AG04450 (cell line): ENCODE results near the gene METTL24. TPM values are rescaled to one million over a fixed set of nuclear protein-coding genes. Genes with fewer than 3 reads are reported as not detected.

ENCODE experiments used
- CTCF ChIA-PET: fragments of 300-600, 350-600 bp; formaldehyde crosslinking; extraction: SDS; loops from one replicate; lab custom pipeline; 2022; ENCODE audit warnings: antibody characterized with exemption, inconsistent platforms; lab: Charles Lee
- POLR2A ChIA-PET: fragments of 350-600 bp; formaldehyde crosslinking; extraction: SDS; loops from one replicate; lab custom pipeline; 2021; ENCODE audit warnings: antibody characterized with exemption, inconsistent platforms; lab: Yijun Ruan, JAX
- DNase-seq: peaks from one replicate; pipeline ENCODE4 v3.0.0-alpha.2; 2011; ENCODE audit warnings: low read depth, low spot score
- H3K27ac ChIP-seq: one replicate; pipeline ENCODE4 v1.5.1; 2012; ENCODE audit warnings: low read depth, low read length, control low read depth
- H3K27me3 ChIP-seq: one replicate; pipeline ENCODE4 v1.6.0; 2012; ENCODE audit warnings: low read length; ENCODE audit not compliant: control insufficient read depth, insufficient read depth
- H3K4me3 ChIP-seq: 2 replicates; pipeline ENCODE4 v1.5.1; 2011; ENCODE audit warnings: mild to moderate bottlenecking, low read depth, low read length, control low read depth
- H3K9me3 ChIP-seq: 2 replicates; pipeline ENCODE4 v1.5.1; 2012; ENCODE audit warnings: low read length; ENCODE audit not compliant: control insufficient read depth, insufficient read depth
- CTCF ChIP-seq: IDR thresholded peaks from 2 replicates; pipeline ENCODE4 v1.5.1; 2011; ENCODE audit warnings: low read depth, low read length, control low read depth, inconsistent platforms
- polyA plus RNA-seq: library from polyadenylated mRNA; depleted of rRNA; stranded (reverse); fragments of >200 nt; gene quantifications from 2 replicates; pipeline ENCODE4 v1.2.3, GENCODE V29; 2011

METTL24 gene
- polyA plus RNA-seq, 1 experiment, result not detected

- Histone ChIP-seq H3K9me3 (no peaks in the 10 kb centered on the region), H3K27me3 (no peaks in the 10 kb centered on the region), H3K27ac (peak overlapping the region; percentile 11), H3K4me3 (peak overlapping the region; percentile 34; the same call in 1 of the 2 replicates)
- ChIA-PET POLR2A (no interaction called here), CTCF (interaction anchor here (1.0 to 1.5 kb wide), 2 partner anchors 11 to 12 kb away, joined by 3 to 9 read pairs; no protein-coding TSS in a partner anchor)
- DNase-seq, result no peak
- no peak for TF ChIP-seq CTCF
These were observed 28.3 kb downstream of the METTL24 start for GRCh38 chr6:110329714-110330436.

- CTCF ChIA-PET, result interaction anchor here (1.5 kb wide), 1 partner anchor 12 kb away, joined by 9 read pairs; no protein-coding TSS in a partner anchor
- POLR2A ChIA-PET, result interaction anchor here (0.6 kb wide), 1 partner anchor 59 kb away, joined by 4 read pairs; no protein-coding TSS in a partner anchor
- Histone ChIP-seq H3K27ac (peak overlapping the region; percentile 11), H3K9me3 (no peaks in the 10 kb centered on the region), H3K27me3 (no peaks in the 10 kb centered on the region), H3K4me3 (peak overlapping the region; percentile 34; the same call in 1 of the 2 replicates)
- no peak for DNase-seq
- no peak for TF ChIP-seq CTCF
These were observed 28.8 kb downstream of the METTL24 start for GRCh38 chr6:110329348-110329713.

DNA sequence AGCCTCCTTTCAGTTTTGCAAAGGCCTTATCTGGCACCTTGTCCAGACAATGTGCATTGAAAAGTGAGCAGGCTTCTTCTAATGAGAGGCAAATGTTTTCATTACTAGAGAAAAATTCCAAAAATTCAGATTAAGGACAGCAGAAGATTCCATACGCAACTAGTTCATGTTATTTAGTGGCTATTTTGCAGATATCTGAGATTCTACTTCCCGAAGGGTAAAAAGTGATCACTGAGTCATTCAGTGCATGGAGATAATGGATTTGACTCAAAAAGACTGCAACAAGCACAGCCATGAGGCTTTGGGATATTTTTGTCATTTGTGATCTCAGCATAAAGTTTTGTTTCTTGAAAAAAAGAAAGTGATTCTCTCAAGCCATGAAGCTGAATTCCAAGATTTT, 29.9 kb downstream of the METTL24 start:
- CTCF ChIA-PET, result interaction anchor here (1.5 kb wide), 1 partner anchor 13 kb away, joined by 9 read pairs; no protein-coding TSS in a partner anchor
- no peak for DNase-seq
- no peak for TF ChIP-seq CTCF
- H3K27ac ChIP-seq, result no peak overlapping the region
- no peak overlapping the region for H3K4me3 ChIP-seq
- H3K27me3 ChIP-seq, result peaks cover under 1% of the 10 kb centered on the region
- POLR2A ChIA-PET, result no interaction called here
- H3K9me3 ChIP-seq, result no peaks in the 10 kb centered on the region

DNA sequence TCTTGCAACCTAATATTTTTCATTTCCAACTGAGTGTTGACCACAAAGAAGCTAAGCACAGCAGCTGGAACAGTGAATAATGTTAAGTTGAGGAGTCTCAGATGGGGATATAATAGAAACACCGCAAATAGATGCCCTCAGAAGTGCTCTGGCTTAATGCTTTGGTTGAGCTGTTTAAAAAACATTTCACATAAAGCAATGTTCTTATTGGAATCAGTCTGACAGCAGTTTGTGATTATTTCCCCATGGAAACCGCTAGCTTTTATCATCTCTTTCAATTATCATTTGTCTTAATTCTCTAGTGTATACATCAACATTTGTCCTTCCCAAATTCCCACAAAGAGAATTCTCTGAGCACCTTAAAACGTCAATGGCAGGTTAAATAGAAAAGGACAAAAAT, 30.8 kb downstream of the METTL24 start:
- ChIA-PET CTCF (no interaction called here), POLR2A (no interaction called here)
- DNase-seq, result no peak
- TF ChIP-seq CTCF, result no peak
- no peak overlapping the region for H3K4me3 ChIP-seq
- no peaks in the 10 kb centered on the region for H3K9me3 ChIP-seq
- H3K27ac ChIP-seq, result no peak overlapping the region
- peaks cover 2% of the 10 kb centered on the region for H3K27me3 ChIP-seq

GRCh38 chr6:110326609-110327008, 31.5 kb downstream of the METTL24 start:
- POLR2A ChIA-PET, result no interaction called here
- CTCF ChIA-PET, result no interaction called here
- no peak for DNase-seq

More at GRCh38 chr6:110326609-110327008, 31.5 kb downstream of the METTL24 start:
- no peaks in the 10 kb centered on the region for H3K9me3 ChIP-seq
- H3K27me3 ChIP-seq, result peaks cover 2% of the 10 kb centered on the region
- no peak overlapping the region for H3K27ac ChIP-seq
- TF ChIP-seq CTCF, result no peak
- H3K4me3 ChIP-seq, result no peak overlapping the region
